ENCODE measurements around the gene SMIM44. TPM values are rescaled to one million over a fixed set of nuclear protein-coding genes. Genes with fewer than 3 reads are reported as not detected.

SMIM44 gene
- polyA plus RNA-seq, 3 donors = not detected

- Mint-ChIP-seq H3K9me3 (no peaks in the 10 kb centered on the region), H3K4me3 (no peak overlapping the region), H3K27ac (peak overlapping the region in 1 of 7 donors; percentile 35), H3K4me1 (no peaks in the 10 kb centered on the region), H3K36me3 (peaks cover 29 to 40% of the 10 kb centered on the region in 2 donors), H3K27me3 (ENCODE audit: low read depth in 3 of 3) (peaks cover 0 to 1% (median 0%) of the 10 kb centered on the region in 3 donors)
- Histone ChIP-seq H2AFZ (ENCODE audit: insufficient read depth, low read depth, low read length, poor library complexity, severe bottlenecking) (no peak overlapping the region), H3K4me3 (replicated peaks in 1 of 3; ENCODE audit: low read depth in 2 of 3, low read length in 3 of 3) (no peak overlapping the region), H3K27ac (ENCODE audit: low read depth in 1 of 2, low read length in 2 of 2) (no peak overlapping the region), H3K36me3 (replicated peaks in 1 of 2; ENCODE audit: control insufficient read depth in 1 of 2, insufficient read depth in 2 of 2, low read length in 2 of 2) (peaks cover 73 to 83% of the 10 kb centered on the region in 2 donors), H4K20me1 (ENCODE audit: insufficient read depth, low read length) (peaks cover 36% of the 10 kb centered on the region), H3K79me2 (ENCODE audit: insufficient read depth, low read length) (peaks cover 16% of the 10 kb centered on the region), H3K9me3 (replicated peaks in 1 of 2; ENCODE audit: control insufficient read depth in 1 of 2, insufficient read depth in 1 of 2, low read length in 2 of 2) (no peaks in the 10 kb centered on the region), H3K4me2 (replicated peaks; ENCODE audit: extremely low read depth, low read length, poor library complexity, severe bottlenecking) (no peak overlapping the region), H3K9ac (ENCODE audit: insufficient read depth, low read length, poor library complexity, severe bottlenecking) (no peak overlapping the region), H3K27me3 (ENCODE audit: control insufficient read depth in 2 of 2, insufficient read depth in 2 of 2, low read length in 2 of 2) (no peaks in the 10 kb centered on the region), H3K4me1 (ENCODE audit: control insufficient read depth in 1 of 2, insufficient read depth in 2 of 2, low read length in 2 of 2) (no peaks in the 10 kb centered on the region)
- no peak for DNase-seq
- TF ChIP-seq CTCF (IDR thresholded peaks at IDR 0.05) = no peak
- intact Hi-C loops (cut with micrococcal nuclease) = no loop called here
- WGBS (ENCODE audit: insufficient coverage) = over 99% methylated on average over 20 of the region's 21 CpGs
Measured at GRCh38 chr19:3527238-3527910, 44.1 kb upstream of the SMIM44 start.

GRCh38 chr19:3526507-3527237, 43.4 kb upstream of the SMIM44 start:
- H4K20me1 ChIP-seq (ENCODE audit: insufficient read depth, low read length) = peaks cover 43% of the 10 kb centered on the region
- Mint-ChIP-seq H3K4me3 (no peak overlapping the region), H3K27me3 (ENCODE audit: low read depth in 3 of 3) (peaks cover 0 to 1% (median 0%) of the 10 kb centered on the region in 3 donors), H3K4me1 (no peaks in the 10 kb centered on the region), H3K36me3 (peaks cover 31 to 44% of the 10 kb centered on the region in 2 donors), H3K9me3 (peaks cover 0 to 2% (median 0%) of the 10 kb centered on the region in 7 donors), H3K27ac (peak overlapping the region in 3 of 7 donors; percentile 21 to 35 (median 25))
- H3K27me3 ChIP-seq (ENCODE audit: control insufficient read depth in 2 of 2, insufficient read depth in 2 of 2, low read length in 2 of 2) = no peaks in the 10 kb centered on the region
- intact Hi-C loops (cut with micrococcal nuclease) = no loop called here
- no peaks in the 10 kb centered on the region for H3K9me3 ChIP-seq (replicated peaks in 1 of 2; ENCODE audit: control insufficient read depth in 1 of 2, insufficient read depth in 1 of 2, low read length in 2 of 2)
- no peak overlapping the region for H3K9ac ChIP-seq (ENCODE audit: insufficient read depth, low read length, poor library complexity, severe bottlenecking)
- 99% methylated on average over 25 of the region's 28 CpGs for WGBS (ENCODE audit: insufficient coverage)
- no peak overlapping the region for H3K4me2 ChIP-seq (replicated peaks; ENCODE audit: extremely low read depth, low read length, poor library complexity, severe bottlenecking)
- H3K4me1 ChIP-seq (ENCODE audit: control insufficient read depth in 1 of 2, insufficient read depth in 2 of 2, low read length in 2 of 2) = no peaks in the 10 kb centered on the region
- peaks cover 72 to 83% of the 10 kb centered on the region in 2 donors for H3K36me3 ChIP-seq (replicated peaks in 1 of 2; ENCODE audit: control insufficient read depth in 1 of 2, insufficient read depth in 2 of 2, low read length in 2 of 2)
- peaks cover 23% of the 10 kb centered on the region for H3K79me2 ChIP-seq (ENCODE audit: insufficient read depth, low read length)
- H3K4me3 ChIP-seq (replicated peaks in 1 of 3; ENCODE audit: low read depth in 2 of 3, low read length in 3 of 3) = no peak overlapping the region
- no peak for TF ChIP-seq CTCF (IDR thresholded peaks at IDR 0.05)
- no peak overlapping the region for H3K27ac ChIP-seq (ENCODE audit: low read depth in 1 of 2, low read length in 2 of 2)
- DNase-seq = no peak
- H2AFZ ChIP-seq (ENCODE audit: insufficient read depth, low read depth, low read length, poor library complexity, severe bottlenecking) = no peak overlapping the region

Data from CD14-positive monocyte (primary cell).